NCI-H446 (cell line): ENCODE results near the gene MORN1.

Source experiments
- DNase-seq, 2 experiments: peaks; one replicate each; lab custom pipeline; 2025; lab: John Stamatoyannopoulos, UW

MORN1 gene

GRCh38 chr1:2385606-2386280 lies 5.6 kb downstream of the MORN1 start:
- no peak for DNase-seq

GRCh38 chr1:2384941-2385481 lies 6.3 kb downstream of the MORN1 start:
- DNase-seq, result peak in 1 of 2 experiments; percentile 32

- DNase-seq, result no peak
Observed at GRCh38 chr1:2384130-2384860, 7.1 kb downstream of the MORN1 start.

- DNase-seq, result no peak
Observed at GRCh38 chr1:2383576-2383975, 7.8 kb downstream of the MORN1 start.

GRCh38 chr1:2382621-2383361 lies 8.6 kb downstream of the MORN1 start:
- no peak for DNase-seq

- peak; percentile 64 to 82 for DNase-seq
Observed at GRCh38 chr1:2381741-2382620, 9.4 kb downstream of the MORN1 start.

GRCh38 chr1:2380816-2381591 lies 10.3 kb downstream of the MORN1 start:
- no peak for DNase-seq

- DNase-seq, result no peak
Observed at GRCh38 chr1:2379733-2380404, 11.5 kb downstream of the MORN1 start.

GRCh38 chr1:2378956-2379732 lies 12.2 kb downstream of the MORN1 start:
- DNase-seq, result no peak

- no peak for DNase-seq
Observed at GRCh38 chr1:2378441-2378851, 12.9 kb downstream of the MORN1 start.

GRCh38 chr1:2377751-2378440 lies 13.5 kb downstream of the MORN1 start:
- no peak for DNase-seq

- no peak for DNase-seq
Observed at GRCh38 chr1:2376931-2377672, 14.3 kb downstream of the MORN1 start.

GRCh38 chr1:2376261-2376741 lies 15.1 kb downstream of the MORN1 start:
- no peak for DNase-seq

- DNase-seq, result no peak
Observed at GRCh38 chr1:2375923-2376260, 15.5 kb downstream of the MORN1 start.

GRCh38 chr1:2375246-2375922 lies 16.0 kb downstream of the MORN1 start:
- no peak for DNase-seq

- no peak for DNase-seq
Observed at GRCh38 chr1:2374252-2375155, 16.9 kb downstream of the MORN1 start.
